Activated effector memory CD4-positive, alpha-beta T cell treated with Interleukin-2 at 50 U/mL for 16 hours (primary cell): ENCODE measurements around the gene TMEM108.

Experiments
- DNase-seq: peaks from one replicate; pipeline ENCODE4 v3.0.0-alpha.2; 2020

The TMEM108 gene

GRCh38 chr3:133393204-133393603, 355.0 kb downstream of the TMEM108 start:
- DNase-seq = no peak

DNA sequence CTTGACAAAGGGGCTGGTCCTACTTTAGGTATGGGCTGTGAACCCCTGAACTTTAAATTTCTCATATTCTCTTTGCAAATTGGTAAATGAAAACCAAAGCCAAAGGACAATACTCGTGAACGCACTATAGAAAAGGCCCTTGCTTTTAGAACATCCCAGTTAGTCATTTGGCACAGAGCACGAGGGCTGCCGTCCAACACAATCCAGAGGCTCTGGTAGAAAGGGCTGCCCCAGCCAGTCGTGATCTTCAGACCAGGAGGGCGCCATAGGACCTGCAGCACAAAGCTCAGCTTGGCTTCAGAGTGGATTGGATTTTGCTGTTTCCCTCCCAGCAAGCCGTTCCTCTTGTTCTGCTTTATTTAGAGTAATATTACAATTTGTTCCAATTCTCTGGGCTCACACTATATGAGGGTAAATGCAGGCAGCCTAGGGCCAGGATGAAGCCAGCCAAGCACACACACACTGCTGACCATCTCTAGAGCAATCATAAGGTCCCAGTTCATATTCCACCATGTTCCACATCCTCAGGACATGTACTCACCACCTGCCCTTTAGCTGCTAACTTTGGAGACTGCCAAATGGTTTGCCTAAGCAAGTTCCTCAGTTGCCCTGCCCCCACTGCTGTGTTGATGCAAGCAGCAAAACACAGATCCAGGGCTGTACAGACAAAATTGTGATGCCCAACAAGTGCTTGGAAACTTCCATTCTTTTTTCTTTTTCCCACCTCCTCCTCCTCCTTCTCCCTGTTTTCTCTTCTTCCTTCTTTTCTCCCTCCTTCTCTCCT, 355.7 kb downstream of the TMEM108 start:
- DNase-seq = no peak

- DNase-seq = no peak
These were observed 356.5 kb downstream of the TMEM108 start for GRCh38 chr3:133394561-133395311.

DNA sequence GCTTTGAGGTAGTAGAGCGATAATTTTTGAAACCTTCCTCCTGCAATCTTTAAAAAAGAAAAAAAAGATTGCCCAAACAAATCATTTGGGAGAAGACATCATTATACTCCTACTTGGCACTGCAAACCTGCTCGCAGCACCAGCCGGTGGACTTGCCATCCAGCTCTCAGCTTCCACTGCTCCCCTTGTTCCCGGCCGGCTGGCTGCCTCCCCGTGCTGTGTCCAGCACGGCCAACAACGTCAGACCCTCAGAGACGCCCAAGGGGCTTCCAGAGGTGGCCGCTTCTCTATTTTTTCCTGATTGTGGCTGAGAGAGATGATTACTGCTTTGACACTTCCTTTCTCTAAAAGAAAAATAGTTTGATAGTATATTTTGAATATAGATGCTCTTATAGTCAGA, 358.7 kb downstream of the TMEM108 start:
- no peak for DNase-seq

DNA sequence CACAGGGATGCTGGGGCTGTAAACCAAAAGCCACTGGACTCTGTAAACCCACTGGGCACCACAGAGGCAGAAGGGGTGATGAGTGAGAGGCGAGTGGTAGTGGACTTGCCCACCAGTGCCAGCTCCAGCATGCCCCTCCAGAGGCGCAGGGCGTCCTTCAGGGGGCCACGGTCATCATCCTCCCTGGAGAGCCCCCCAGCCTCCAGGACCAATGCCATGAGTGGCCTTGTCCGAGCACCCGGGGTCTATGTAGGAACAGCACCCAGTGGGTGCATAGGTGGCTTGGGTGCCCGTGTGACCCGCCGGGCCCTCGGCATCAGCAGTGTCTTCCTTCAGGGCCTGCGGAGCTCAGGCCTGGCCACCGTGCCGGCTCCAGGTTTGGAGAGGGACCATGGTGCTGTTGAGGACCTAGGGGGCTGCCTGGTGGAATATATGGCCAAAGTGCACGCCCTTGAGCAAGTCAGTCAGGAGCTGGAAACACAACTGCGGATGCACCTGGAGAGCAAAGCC, 361.9 kb downstream of the TMEM108 start, which contains the start of gene BFSP2:
TSS of gene BFSP2 (plus strand) at position 51 of the 510 bp plus-strand sequence. CDS start at position 79, 28 bp downstream.
- no peak for DNase-seq

DNA sequence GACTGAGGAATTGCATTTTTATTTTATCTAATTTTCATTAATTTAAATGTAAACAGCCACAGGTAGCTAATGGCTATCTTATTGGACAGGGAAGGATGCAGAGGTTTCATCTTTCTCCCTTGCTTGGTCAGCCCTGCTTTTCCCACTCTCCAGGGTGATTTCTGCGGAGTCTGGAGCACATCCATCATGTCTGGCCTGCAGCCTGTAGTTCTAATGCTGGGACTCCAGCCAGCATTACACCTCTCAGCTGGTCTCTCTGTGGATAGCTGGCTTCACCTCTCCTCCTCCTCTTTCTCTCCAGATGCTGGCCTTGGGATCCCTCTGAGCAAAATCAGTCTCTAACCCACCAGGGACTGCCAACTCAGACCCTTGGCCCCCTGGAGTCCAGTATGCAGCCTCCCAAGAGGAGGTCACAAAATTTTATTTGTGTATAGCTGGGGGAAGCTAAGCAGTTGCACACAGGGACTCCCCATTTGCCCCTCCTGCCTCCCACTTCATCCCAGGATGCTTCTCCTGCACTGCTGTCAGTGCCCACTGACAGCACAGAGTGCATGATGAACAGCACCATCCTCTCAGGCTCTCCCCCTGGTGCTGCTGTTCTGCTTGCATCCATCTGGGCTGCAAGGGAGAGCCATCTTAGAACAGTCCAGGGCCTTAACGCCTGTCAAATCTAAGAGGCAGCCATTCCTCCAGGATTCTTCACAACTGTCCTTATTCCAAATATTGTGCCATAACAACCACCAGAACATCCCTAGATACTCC, 363.4 kb downstream of the TMEM108 start:
- DNase-seq = no peak

DNA sequence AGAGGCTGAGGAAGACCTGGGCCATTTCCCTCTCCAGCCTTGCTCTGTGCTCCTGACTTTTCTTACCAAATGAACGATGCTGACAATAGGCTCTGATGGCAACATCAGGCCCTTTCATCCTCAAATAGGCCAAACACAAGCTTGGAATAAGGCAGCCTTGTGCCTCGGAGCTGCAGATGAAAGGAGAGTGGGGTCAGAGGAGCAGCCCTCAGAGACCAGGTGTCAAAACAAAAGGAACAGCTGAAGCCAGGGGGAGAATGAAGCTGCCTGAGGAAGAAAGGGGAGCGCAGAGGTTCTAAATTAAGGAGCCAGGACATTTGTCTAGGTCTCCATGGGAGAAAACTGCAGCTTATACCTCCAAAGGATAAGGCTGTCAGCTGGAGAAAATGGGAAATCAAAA, 366.7 kb downstream of the TMEM108 start:
- no peak for DNase-seq

GRCh38 chr3:133408366-133408765, 370.2 kb downstream of the TMEM108 start:
- no peak for DNase-seq

DNA sequence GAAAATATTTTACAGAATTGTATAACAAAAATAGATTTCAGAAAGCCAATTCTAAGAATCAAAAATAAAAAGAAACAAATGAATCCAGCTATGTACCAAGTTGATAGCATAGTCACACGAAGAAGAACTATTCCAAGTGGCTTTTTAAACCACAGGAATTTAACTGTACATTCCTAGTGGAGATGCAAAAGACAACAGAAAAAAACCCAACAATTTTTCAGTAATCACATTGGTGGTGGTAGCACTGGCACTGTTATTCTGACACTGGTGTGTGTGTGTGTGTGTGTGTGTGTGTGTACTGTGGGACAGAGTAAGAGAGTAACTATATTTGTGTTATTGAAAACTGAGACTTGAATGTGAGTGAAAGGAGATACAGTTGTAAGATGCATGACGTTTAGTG, 370.8 kb downstream of the TMEM108 start:
- no peak for DNase-seq

DNA sequence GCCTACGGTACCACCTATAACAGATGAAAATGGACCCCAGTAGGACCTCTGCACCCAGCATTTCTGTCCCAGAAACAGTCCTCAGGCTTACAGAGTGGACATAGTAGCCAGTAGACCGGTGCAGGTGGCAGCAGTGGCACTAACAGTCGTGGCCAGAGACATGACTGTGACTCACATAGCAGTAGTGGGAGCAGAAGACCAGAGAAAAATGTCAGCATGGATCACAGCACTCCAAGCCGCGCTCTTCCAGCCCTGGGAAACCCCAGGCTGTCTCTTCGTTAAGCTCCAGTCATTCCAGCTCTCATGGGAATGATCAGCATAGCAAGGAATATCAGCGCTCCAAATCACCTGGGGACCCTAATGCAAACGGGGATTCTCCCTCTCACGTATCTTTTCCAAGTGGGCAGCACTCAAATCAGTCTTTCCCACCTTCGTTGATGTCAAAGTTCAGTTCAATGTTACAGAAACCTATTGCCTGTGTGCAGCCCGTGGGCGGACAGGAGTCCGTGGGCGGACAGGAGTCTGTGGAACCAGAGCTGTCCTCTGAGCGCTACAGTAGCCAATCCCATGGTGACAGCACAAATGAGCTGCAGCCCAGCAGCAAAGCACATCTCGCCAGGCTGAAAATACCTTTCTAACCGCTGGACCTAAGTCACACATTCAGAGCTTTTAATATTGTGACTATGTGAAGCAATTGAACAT, 372.2 kb downstream of the TMEM108 start:
- DNase-seq = no peak

- DNase-seq = no peak
These were observed 374.3 kb downstream of the TMEM108 start for GRCh38 chr3:133412183-133413132.

DNA sequence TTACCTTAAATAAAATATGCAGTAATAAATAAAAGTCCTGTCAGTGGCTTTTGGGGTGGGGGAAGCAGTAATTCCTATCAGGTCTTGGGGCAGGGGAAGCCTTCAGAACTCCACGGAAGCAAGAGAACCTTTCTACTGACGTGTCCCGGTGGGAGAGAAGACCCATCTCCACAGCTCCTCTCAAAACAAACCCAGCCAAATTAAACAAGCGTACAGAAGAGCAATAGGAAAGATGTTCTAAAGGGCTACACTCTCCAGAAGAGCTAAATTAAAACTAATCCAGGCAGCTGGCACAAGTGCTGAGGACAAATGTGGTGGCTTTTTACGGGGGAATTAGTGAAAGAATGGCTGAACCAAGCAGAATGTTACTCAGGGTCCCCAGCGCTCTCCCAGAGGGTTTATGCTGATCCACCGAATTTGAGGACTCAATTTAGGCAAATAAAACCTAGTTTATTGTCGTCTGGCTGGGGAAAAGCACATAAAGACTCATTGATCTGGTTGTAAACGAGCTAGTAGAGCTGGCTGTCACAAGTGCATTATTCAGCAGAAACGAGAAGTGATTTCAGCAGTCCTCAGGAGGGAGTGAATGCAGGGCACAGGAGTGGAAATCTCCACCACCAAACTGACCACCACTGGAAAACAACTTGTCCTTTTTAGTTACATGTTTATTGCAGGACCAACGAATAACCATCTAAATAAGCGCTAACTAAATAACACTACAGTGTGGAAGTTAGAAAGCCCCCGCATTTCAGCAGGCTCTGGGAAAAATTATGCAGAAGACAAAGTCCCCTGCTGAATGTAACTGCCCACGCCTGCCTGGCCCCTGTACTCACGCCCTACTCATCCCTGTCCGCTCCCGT, 375.2 kb downstream of the TMEM108 start:
- no peak for DNase-seq

GRCh38 chr3:133414021-133414392, 375.8 kb downstream of the TMEM108 start:
- DNase-seq = no peak

DNA sequence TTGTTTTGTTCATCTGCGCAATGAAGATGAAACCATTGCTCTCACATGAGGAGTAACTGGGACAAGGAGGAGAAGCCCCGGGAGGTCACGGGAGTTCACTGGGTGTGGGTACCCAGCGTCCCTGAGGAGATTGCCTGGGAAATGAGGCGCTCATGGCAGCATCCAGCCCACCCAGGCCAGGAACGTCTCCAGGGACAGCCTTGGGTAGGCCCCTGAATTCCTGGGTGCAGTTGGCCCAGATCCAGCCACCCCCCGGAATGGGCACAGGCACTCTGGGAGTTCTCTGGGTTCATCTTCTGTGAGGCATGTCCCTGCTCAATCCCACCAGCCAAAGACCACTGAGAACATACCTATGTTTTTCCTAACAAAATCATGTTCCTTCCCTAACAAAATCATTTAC, 380.2 kb downstream of the TMEM108 start:
- DNase-seq = no peak

DNA sequence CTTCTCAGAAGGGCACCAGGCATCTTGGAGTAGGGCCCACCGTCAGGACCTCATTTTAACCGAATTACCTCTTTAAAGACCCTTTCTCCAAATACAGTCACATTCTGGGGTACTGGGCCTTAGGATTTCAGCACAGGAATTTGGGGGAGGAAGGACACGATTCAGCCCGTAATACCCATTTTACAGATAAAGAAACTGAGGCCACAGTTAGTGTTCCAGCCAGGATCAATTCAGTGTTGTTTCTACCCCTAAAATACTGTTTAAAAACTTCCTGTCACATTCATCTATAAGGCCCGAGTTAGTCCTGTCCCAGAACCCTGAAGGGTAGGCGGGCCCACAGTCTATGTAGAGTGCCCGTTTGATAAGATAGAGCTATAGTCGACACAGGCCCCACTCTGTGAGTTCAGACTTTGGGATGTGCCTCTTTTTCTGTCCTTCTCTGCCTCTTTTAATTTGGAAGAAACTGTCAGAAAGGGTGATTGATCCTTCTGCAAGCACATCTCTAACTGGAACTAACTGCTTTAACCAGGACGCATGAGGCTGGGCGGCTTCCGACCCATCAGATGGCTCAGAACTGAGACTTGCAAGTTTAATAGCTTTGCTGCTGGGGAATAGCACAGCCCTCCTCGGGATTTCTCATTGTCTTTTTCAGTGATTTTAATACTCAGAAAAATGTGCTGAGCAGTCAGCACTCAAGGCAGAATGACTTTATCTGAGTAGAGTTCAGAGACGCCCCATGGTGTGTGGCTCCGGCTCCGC, 381.1 kb downstream of the TMEM108 start:
- DNase-seq = no peak

DNA sequence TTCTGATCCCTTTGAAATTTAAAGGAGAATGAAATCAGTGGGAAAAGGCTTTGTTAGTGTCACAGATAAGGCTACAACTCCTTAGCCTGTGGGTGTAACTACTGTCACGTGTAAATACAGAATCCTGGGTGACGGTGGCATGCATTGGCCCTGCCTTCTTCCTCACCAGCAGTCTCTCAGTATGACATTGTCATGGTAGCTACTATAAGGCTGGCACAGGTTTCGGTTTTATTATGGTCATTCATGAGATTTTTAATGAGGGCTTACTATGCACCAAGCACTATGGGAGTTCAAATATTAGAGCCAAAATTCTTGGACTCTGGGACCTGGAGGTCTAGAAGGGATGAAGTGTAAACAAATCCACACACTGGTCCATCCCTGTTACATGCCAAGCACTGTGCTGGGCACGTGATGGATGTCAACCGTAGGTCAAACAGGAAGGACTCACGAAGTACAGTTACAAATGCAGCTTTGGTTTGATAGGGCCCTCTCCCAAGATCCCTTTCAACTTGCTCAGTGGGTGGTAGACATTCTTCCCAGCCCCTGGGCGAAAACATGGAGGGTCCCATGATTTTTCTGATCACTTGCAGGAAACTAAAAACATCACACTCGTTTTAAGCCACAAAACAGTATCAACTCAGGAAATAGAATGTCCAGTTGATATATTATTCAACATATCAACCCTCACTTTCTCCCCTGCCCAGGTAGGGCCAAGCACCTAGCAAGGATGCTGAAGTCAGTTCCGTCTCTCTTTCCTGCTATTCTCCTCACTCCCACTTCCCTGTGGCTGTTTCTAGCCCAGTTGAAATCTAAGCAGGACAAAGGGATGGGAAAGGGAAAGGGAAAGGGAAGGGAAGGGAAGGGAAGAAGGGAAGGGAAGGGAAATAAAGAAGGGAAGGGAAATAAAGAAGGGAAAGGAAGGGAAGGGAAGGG, 387.0 kb downstream of the TMEM108 start:
- DNase-seq = no peak

- no peak for DNase-seq
These were observed 387.7 kb downstream of the TMEM108 start for GRCh38 chr3:133425898-133426297.

DNA sequence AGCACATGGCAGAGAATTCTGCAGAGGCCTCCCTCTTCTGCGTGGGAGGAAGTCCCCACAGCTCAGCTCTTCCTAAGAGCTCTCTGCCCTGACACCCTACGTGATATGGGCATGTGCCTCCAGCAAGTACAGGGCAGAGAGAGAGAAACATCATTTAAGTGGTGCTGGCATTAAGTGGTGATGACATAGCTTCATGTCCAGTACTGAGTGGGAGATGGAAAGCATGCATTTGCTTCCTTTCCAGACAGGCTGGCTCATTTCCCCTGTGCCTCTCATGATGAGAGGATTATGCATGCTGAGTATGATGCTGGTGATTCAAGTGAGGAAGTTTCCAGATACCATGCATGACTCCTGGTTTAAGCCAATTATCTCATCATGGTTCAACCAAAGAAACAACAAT, 388.5 kb downstream of the TMEM108 start:
- DNase-seq = no peak

- DNase-seq = no peak
These were observed 390.4 kb downstream of the TMEM108 start for GRCh38 chr3:133428552-133428951.
